ENCODE data around the gene PRDM10. TPM values are rescaled to one million over a fixed set of nuclear protein-coding genes. Genes with fewer than 3 reads are reported as not detected.
"Not testable (repeated sequence)": the region's sequence is repeated elsewhere in the genome, so short reads cannot be mapped to it uniquely, and the experiment has no call there.

PRDM10 gene
- total RNA-seq, 4 donors from 2014 or later: 11.3 to 22.4 (median 15.5) TPM

- Histone ChIP-seq H3K27ac (no peak overlapping the region), H3K4me1 (no peaks in the 10 kb centered on the region), H3K9me3 (no peaks in the 10 kb centered on the region), H3K27me3 (no peaks in the 10 kb centered on the region), H3K36me3 (no peaks in the 10 kb centered on the region), H3K4me3 (no peak overlapping the region)
- in situ Hi-C loops (cut with MboI; ENCODE audit: low pct_ligation_motif_present in 1 of 4, low pct_unique_long_range_greater_than_20kb in 1 of 4, low sequenced_read_pairs in 3 of 4) (no loop called here), intact Hi-C loops (cut with DNase I; ENCODE audit: low total_unique reads) (no loop called here)
- TF ChIP-seq CTCF (IDR thresholded peaks at IDR 0.05) (no peak), POLR2A (IDR thresholded peaks at IDR 0.05) (no peak), EP300 (IDR thresholded peaks at IDR 0.05; ENCODE audit: low read depth) (no peak), POLR2AphosphoS5 (IDR thresholded peaks at IDR 0.05) (no peak)
- DNase-seq: no peak
- WGBS, 2 donors (ENCODE audit: low coverage in 1 of 2): 86 to 87% methylated on average over 4 of the region's 4 CpGs
Observed at GRCh38 chr11:130020323-130020722, 17.7 kb upstream of the PRDM10 start.

- 76 to 92% methylated on average over 3 of the region's 3 CpGs for WGBS, 2 donors (ENCODE audit: low coverage in 1 of 2)
- intact Hi-C loops (cut with DNase I; ENCODE audit: low total_unique reads): not testable (repeated sequence)
Observed at GRCh38 chr11:130015846-130016245, 13.2 kb upstream of the PRDM10 start.

GRCh38 chr11:130008326-130008725 is 5.7 kb upstream of the PRDM10 start:
- no peak for DNase-seq
- in situ Hi-C loops (cut with MboI; ENCODE audit: low pct_ligation_motif_present in 1 of 4, low pct_unique_long_range_greater_than_20kb in 1 of 4, low sequenced_read_pairs in 3 of 4) (loop anchor here in 3 of 4 donors (10.0 kb wide), 1 partner anchor 56 kb away; the partner anchor contains the start of gene APLP2 (in 3 of the 3)), intact Hi-C loops (cut with DNase I; ENCODE audit: low total_unique reads) (loop anchor here (10.0 kb wide), 1 partner anchor 116 kb away; no protein-coding TSS in a partner anchor)
- Histone ChIP-seq H3K27me3 (no peaks in the 10 kb centered on the region), H3K4me3 (no peak overlapping the region), H3K36me3 (no peaks in the 10 kb centered on the region), H3K27ac (no peak overlapping the region), H3K9me3 (no peaks in the 10 kb centered on the region), H3K4me1 (peaks cover 8 to 10% (median 9%) of the 10 kb centered on the region in 4 donors)
- TF ChIP-seq EP300 (IDR thresholded peaks at IDR 0.05; ENCODE audit: low read depth): no peak
- TF ChIP-seq POLR2AphosphoS5 (IDR thresholded peaks at IDR 0.05): no peak
- no peak for TF ChIP-seq CTCF (IDR thresholded peaks at IDR 0.05)
- no peak for TF ChIP-seq POLR2A (IDR thresholded peaks at IDR 0.05)

More at GRCh38 chr11:130015846-130016245, 13.2 kb upstream of the PRDM10 start:
- H3K4me3 ChIP-seq; H3K27ac ChIP-seq; DNase-seq; H3K36me3 ChIP-seq; H3K4me1 ChIP-seq; H3K27me3 ChIP-seq; H3K9me3 ChIP-seq; in situ Hi-C loops (cut with MboI; ENCODE audit: low pct_ligation_motif_present in 1 of 4, low pct_unique_long_range_greater_than_20kb in 1 of 4, low sequenced_read_pairs in 3 of 4): not testable (repeated sequence)

- Histone ChIP-seq H3K4me1 (peaks cover 8 to 10% (median 9%) of the 10 kb centered on the region in 4 donors), H3K36me3 (no peaks in the 10 kb centered on the region), H3K27ac (no peak overlapping the region), H3K4me3 (no peak overlapping the region), H3K9me3 (no peaks in the 10 kb centered on the region), H3K27me3 (no peaks in the 10 kb centered on the region)
- intact Hi-C loops (cut with DNase I; ENCODE audit: low total_unique reads) (loop anchor here (10.0 kb wide), 1 partner anchor 118 kb away; no protein-coding TSS in a partner anchor), in situ Hi-C loops (cut with MboI; ENCODE audit: low pct_ligation_motif_present in 1 of 4, low pct_unique_long_range_greater_than_20kb in 1 of 4, low sequenced_read_pairs in 3 of 4) (loop anchor here in 3 of 4 donors (10.0 kb wide), 1 partner anchor 58 kb away; the partner anchor contains the start of gene APLP2 (in 3 of the 3))
- TF ChIP-seq POLR2AphosphoS5 (IDR thresholded peaks at IDR 0.05): no peak
- TF ChIP-seq POLR2A (IDR thresholded peaks at IDR 0.05): no peak
- no peak for TF ChIP-seq EP300 (IDR thresholded peaks at IDR 0.05; ENCODE audit: low read depth)
- TF ChIP-seq CTCF (IDR thresholded peaks at IDR 0.05): no peak
- DNase-seq: no peak
- WGBS, 2 donors (ENCODE audit: low coverage in 1 of 2): 86 to 89% methylated on average over 3 of the region's 3 CpGs
Observed at GRCh38 chr11:130006929-130007328, 4.3 kb upstream of the PRDM10 start.

GRCh38 chr11:130003717-130004001 is 1.0 kb upstream of the PRDM10 start:
- Histone ChIP-seq H3K9me3 (no peaks in the 10 kb centered on the region), H3K4me3 (peak overlapping the region; percentile 58 to 84 (median 76)), H3K27me3 (no peaks in the 10 kb centered on the region), H3K4me1 (peaks cover 20 to 35% (median 32%) of the 10 kb centered on the region in 4 donors), H3K27ac (peak overlapping the region; percentile 99 to 100 (median 100)), H3K36me3 (no peaks in the 10 kb centered on the region)
- in situ Hi-C loops (cut with MboI; ENCODE audit: low pct_ligation_motif_present in 1 of 4, low pct_unique_long_range_greater_than_20kb in 1 of 4, low sequenced_read_pairs in 3 of 4): loop anchor here in 3 of 4 donors (10.0 kb wide), 1 partner anchor 61 kb away; the partner anchor contains the start of gene APLP2 (in 3 of the 3)
- peak; percentile 82 for DNase-seq
- 9 to 16% methylated on average over 2 to 8 of the region's 8 CpGs for WGBS, 2 donors (ENCODE audit: low coverage in 1 of 2)
- intact Hi-C loops (cut with DNase I; ENCODE audit: low total_unique reads): loop anchor here (2.0 to 10.0 kb wide), 2 partner anchors 67 to 121 kb away; no protein-coding TSS in a partner anchor
- no peak for TF ChIP-seq POLR2A (IDR thresholded peaks at IDR 0.05)
- no peak for TF ChIP-seq POLR2AphosphoS5 (IDR thresholded peaks at IDR 0.05)
- TF ChIP-seq EP300 (IDR thresholded peaks at IDR 0.05; ENCODE audit: low read depth): no peak
- TF ChIP-seq CTCF (IDR thresholded peaks at IDR 0.05): no peak
